ENCODE data around the gene ANO10. TPM values are rescaled to one million over a fixed set of nuclear protein-coding genes. Genes with fewer than 3 reads are reported as not detected.

ANO10 gene
- total RNA-seq, 6 experiments from 2014 or later = 10.5 to 24.1 (median 13.6) TPM

GRCh38 chr3:43319376-43319775, 302.4 kb downstream of the ANO10 start:
- intact Hi-C loops (cut with DNase I) = no loop called here
- TF ChIP-seq POLR2A (IDR thresholded peaks at IDR 0.05) (no peak), CTCF (IDR thresholded peaks at IDR 0.05) (no peak)
- peak in 2 of 3 donors; percentile 38 to 64 for DNase-seq
- WGBS (ENCODE audit: insufficient coverage, low coverage, low lambda C conversion rate, missing lambda C conversion rate) = 62% methylated on average over 6 of the region's 6 CpGs
- no peaks in the 10 kb centered on the region for H3K9me3 ChIP-seq
- H3K36me3 ChIP-seq = no peaks in the 10 kb centered on the region
- H3K4me3 ChIP-seq = no peak overlapping the region
- ATAC-seq = peak; percentile 60 to 75 (median 66)
- no peaks in the 10 kb centered on the region for H3K27me3 ChIP-seq
- H3K4me1 ChIP-seq = peaks cover 0 to 57% (median 20%) of the 10 kb centered on the region in 4 donors
- peak overlapping the region in 2 of 3 donors; percentile 25 to 65 for H3K27ac ChIP-seq

- intact Hi-C loops (cut with DNase I) = no loop called here
- ATAC-seq (peak; percentile 62 to 70 (median 66)), DNase-seq (peak in 1 of 3 donors; percentile 69)
- Histone ChIP-seq H3K9me3 (no peaks in the 10 kb centered on the region), H3K27ac (peak overlapping the region in 2 of 3 donors; percentile 32 to 65), H3K36me3 (no peaks in the 10 kb centered on the region), H3K27me3 (no peaks in the 10 kb centered on the region), H3K4me3 (no peak overlapping the region), H3K4me1 (peaks cover 0 to 57% (median 20%) of the 10 kb centered on the region in 4 donors)
- 50% methylated on average over 7 of the region's 8 CpGs for WGBS (ENCODE audit: insufficient coverage, low coverage, low lambda C conversion rate, missing lambda C conversion rate)
- no peak for TF ChIP-seq CTCF (IDR thresholded peaks at IDR 0.05)
- no peak for TF ChIP-seq POLR2A (IDR thresholded peaks at IDR 0.05)
Measured at GRCh38 chr3:43317461-43318316, 304.1 kb downstream of the ANO10 start.

- Histone ChIP-seq H3K27me3 (no peaks in the 10 kb centered on the region), H3K4me3 (no peak overlapping the region), H3K36me3 (no peaks in the 10 kb centered on the region), H3K9me3 (no peaks in the 10 kb centered on the region), H3K27ac (peak overlapping the region in 2 of 3 donors; percentile 32 to 65), H3K4me1 (peaks cover 0 to 57% (median 20%) of the 10 kb centered on the region in 4 donors)
- 35% methylated on average over 4 of the region's 4 CpGs for WGBS (ENCODE audit: insufficient coverage, low coverage, low lambda C conversion rate, missing lambda C conversion rate)
- TF ChIP-seq CTCF (IDR thresholded peaks at IDR 0.05) (no peak), POLR2A (IDR thresholded peaks at IDR 0.05) (no peak)
- intact Hi-C loops (cut with DNase I) = no loop called here
- ATAC-seq (peak; percentile 49 to 70 (median 59)), DNase-seq (no peak)
Measured at GRCh38 chr3:43316783-43317460, 304.9 kb downstream of the ANO10 start.

Small RNA genes lying within 50 kb of the gene (small RNA-seq; reads per million reads assigned to genes)
- gene RF00019 = 0 reads per million in 2 experiments

Other genes with a start within 250 kb of the ANO10 start
- gene ABHD5, start 68.9 kb upstream of the ANO10 start, total RNA-seq = 10 to 100 TPM; 10.8 to 23.0 (median 14.6) TPM